HL-60 (cell line): ENCODE results near the gene NUTM1.

Experiments
- GABPA ChIP-seq: IDR thresholded peaks from 2 replicates; pipeline ENCODE4 v1.6.1; 2012; ENCODE audit warnings: low read depth
- POLR2AphosphoS5 ChIP-seq: IDR thresholded peaks from 2 replicates; pipeline ENCODE4 v1.6.1; 2012; ENCODE audit warnings: low read depth
- SPI1 ChIP-seq: IDR thresholded peaks from 2 replicates; pipeline ENCODE4 v1.6.1; 2012; ENCODE audit warnings: low read depth, mild to moderate bottlenecking, borderline replicate concordance
- TF ChIP-seq, protein P1 (sequence below): IDR thresholded peaks from one replicate; pipeline ENCODE4 v1.5.1; 2011; ENCODE audit warnings: low read length, control low read depth, inconsistent platforms; ENCODE audit not compliant: insufficient read depth
- TF ChIP-seq, protein P2 (sequence below): IDR thresholded peaks from 2 replicates; pipeline ENCODE4 v1.6.1; 2012; ENCODE audit warnings: low read depth; ENCODE audit not compliant: insufficient replicate concordance

DNA sequence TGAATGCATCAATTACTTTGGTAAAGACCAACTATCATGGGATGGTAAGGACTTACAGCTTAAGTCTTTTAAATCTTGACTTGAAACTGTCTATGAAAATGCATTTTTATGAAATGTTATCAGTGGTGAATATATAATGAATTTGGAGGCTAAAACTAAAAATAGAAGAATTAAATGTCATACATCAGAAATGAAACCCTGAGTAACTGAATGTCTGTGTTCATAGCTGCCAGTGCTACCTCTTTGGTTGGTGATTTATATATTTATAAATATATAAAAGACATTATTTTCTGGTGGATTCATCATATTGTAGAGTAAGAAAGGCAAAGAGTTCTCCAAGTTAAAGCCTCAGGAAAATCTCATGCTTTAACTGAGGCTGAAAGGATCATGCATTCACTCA lies 17.7 kb upstream of the NUTM1 start:
- TF ChIP-seq, protein P1, sequence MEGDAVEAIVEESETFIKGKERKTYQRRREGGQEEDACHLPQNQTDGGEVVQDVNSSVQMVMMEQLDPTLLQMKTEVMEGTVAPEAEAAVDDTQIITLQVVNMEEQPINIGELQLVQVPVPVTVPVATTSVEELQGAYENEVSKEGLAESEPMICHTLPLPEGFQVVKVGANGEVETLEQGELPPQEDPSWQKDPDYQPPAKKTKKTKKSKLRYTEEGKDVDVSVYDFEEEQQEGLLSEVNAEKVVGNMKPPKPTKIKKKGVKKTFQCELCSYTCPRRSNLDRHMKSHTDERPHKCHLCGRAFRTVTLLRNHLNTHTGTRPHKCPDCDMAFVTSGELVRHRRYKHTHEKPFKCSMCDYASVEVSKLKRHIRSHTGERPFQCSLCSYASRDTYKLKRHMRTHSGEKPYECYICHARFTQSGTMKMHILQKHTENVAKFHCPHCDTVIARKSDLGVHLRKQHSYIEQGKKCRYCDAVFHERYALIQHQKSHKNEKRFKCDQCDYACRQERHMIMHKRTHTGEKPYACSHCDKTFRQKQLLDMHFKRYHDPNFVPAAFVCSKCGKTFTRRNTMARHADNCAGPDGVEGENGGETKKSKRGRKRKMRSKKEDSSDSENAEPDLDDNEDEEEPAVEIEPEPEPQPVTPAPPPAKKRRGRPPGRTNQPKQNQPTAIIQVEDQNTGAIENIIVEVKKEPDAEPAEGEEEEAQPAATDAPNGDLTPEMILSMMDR, result no peak
- TF ChIP-seq POLR2AphosphoS5 (no peak), SPI1 (no peak), GABPA (no peak)
- TF ChIP-seq, protein P2, sequence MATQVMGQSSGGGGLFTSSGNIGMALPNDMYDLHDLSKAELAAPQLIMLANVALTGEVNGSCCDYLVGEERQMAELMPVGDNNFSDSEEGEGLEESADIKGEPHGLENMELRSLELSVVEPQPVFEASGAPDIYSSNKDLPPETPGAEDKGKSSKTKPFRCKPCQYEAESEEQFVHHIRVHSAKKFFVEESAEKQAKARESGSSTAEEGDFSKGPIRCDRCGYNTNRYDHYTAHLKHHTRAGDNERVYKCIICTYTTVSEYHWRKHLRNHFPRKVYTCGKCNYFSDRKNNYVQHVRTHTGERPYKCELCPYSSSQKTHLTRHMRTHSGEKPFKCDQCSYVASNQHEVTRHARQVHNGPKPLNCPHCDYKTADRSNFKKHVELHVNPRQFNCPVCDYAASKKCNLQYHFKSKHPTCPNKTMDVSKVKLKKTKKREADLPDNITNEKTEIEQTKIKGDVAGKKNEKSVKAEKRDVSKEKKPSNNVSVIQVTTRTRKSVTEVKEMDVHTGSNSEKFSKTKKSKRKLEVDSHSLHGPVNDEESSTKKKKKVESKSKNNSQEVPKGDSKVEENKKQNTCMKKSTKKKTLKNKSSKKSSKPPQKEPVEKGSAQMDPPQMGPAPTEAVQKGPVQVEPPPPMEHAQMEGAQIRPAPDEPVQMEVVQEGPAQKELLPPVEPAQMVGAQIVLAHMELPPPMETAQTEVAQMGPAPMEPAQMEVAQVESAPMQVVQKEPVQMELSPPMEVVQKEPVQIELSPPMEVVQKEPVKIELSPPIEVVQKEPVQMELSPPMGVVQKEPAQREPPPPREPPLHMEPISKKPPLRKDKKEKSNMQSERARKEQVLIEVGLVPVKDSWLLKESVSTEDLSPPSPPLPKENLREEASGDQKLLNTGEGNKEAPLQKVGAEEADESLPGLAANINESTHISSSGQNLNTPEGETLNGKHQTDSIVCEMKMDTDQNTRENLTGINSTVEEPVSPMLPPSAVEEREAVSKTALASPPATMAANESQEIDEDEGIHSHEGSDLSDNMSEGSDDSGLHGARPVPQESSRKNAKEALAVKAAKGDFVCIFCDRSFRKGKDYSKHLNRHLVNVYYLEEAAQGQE, result no peak
